Measurements from ENCODE around the gene NUAK2.

Gene NUAK2

DNA sequence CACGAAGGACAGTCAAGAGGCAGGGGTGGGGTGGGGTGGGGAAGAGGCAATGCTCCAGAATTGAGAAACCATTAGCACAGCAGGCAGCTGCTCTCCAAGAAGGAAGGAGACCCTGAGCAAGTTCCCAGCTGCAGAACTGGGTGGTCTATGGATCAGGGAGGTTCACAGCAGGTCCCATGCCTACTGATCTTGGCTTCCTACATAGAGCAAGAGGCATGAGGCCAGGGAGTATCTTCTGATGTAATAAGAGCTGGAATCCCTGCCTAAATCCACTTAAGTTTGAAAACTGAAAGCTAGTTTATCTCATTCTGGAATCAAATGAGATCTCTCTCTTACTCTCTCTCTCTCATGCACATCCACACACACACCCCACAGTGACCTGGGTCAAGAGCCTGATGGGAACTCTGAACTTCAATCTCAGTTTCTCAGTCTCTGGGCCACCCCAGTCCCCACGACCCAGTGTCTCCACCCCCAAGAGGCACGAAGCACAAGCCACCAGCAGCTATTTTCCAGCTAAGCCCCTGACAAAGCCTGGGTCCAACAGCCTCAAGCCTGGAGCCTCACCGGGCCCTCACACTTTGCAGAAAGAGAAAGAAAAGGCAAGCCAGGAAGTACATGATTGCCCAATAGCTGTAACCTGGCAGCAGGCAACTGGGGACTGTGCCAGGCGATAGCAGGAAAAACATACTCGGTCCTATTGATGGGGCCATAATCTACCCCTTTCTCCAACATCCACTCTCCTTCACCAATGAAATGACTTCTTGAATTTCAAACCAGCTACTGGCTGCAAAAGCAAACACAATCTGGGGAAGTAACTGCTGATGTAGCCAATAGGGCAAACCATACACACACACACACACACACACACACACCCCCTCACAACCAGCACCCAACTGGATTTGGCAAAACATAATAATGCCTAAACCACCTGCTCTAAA, 2.2 kb downstream of the NUAK2 start (continued):
- TF ChIP-seq ZNF2 (tag by site-specific recombination; IDR thresholded peaks at IDR 0.05) (no peak), SP2 (tag by site-specific recombination; IDR thresholded peaks at IDR 0.05) (peak; percentile 27; the same call in 1 of the 2 replicates), HOXC10 (CRISPR knock-in tag; IDR thresholded peaks at IDR 0.05) (no peak), ZNF518A (tag by site-specific recombination; conservative IDR thresholded peaks at IDR 0.05; ENCODE audit: low read depth) (no peak), ZNF670 (tag by site-specific recombination; IDR thresholded peaks at IDR 0.05; ENCODE audit: low read depth) (no peak), REPIN1 (tag by site-specific recombination; IDR thresholded peaks at IDR 0.05; ENCODE audit: low read depth) (no peak), ZNF677 (tag by site-specific recombination; IDR thresholded peaks at IDR 0.05) (no peak), ZNF555 (tag by site-specific recombination; conservative IDR thresholded peaks at IDR 0.05) (no peak), ZIC2 (tag by site-specific recombination; IDR thresholded peaks at IDR 0.05) (peak; percentile 70), ZBTB17 (tag by site-specific recombination; IDR thresholded peaks at IDR 0.05) (peak; percentile 56), ZNF501 (tag by site-specific recombination; IDR thresholded peaks at IDR 0.05) (no peak), PRDM2 (tag by site-specific recombination; IDR thresholded peaks at IDR 0.05; ENCODE audit: borderline replicate concordance) (no peak), ZNF623 (tag by site-specific recombination; IDR thresholded peaks at IDR 0.05) (no peak), ZNF544 (tag by site-specific recombination; IDR thresholded peaks at IDR 0.05) (no peak), ZNF274 (IDR thresholded peaks at IDR 0.05; ENCODE audit: low read length) (no peak), ZNF274 (tag by site-specific recombination; IDR thresholded peaks at IDR 0.05; ENCODE audit: borderline replicate concordance) (no peak), ZNF561 (tag by site-specific recombination; IDR thresholded peaks at IDR 0.05; ENCODE audit: borderline replicate concordance) (no peak), ZNF658 (tag by site-specific recombination; IDR thresholded peaks at IDR 0.05) (no peak), ZNF707 (tag by site-specific recombination; IDR thresholded peaks at IDR 0.05) (no peak), ZNF600 (tag by site-specific recombination; IDR thresholded peaks at IDR 0.05) (no peak), SCRT2 (tag by site-specific recombination; IDR thresholded peaks at IDR 0.05) (no peak), ZNF747 (tag by site-specific recombination; IDR thresholded peaks at IDR 0.05) (no peak), ZNF521 (tag by site-specific recombination; IDR thresholded peaks at IDR 0.05) (no peak), ZSCAN16 (tag by site-specific recombination; IDR thresholded peaks at IDR 0.05) (no peak), OVOL3 (tag by site-specific recombination; IDR thresholded peaks at IDR 0.05) (no peak)
- TF ChIP-seq, protein P1, sequence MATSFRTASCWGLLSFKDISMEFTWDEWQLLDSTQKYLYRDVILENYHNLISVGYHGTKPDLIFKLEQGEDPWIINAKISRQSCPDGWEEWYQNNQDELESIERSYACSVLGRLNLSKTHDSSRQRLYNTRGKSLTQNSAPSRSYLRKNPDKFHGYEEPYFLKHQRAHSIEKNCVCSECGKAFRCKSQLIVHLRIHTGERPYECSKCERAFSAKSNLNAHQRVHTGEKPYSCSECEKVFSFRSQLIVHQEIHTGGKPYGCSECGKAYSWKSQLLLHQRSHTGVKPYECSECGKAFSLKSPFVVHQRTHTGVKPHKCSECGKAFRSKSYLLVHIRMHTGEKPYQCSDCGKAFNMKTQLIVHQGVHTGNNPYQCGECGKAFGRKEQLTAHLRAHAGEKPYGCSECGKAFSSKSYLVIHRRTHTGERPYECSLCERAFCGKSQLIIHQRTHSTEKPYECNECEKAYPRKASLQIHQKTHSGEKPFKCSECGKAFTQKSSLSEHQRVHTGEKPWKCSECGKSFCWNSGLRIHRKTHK (tag by site-specific recombination; IDR thresholded peaks at IDR 0.05) = no peak
- TF ChIP-seq, protein P2, sequence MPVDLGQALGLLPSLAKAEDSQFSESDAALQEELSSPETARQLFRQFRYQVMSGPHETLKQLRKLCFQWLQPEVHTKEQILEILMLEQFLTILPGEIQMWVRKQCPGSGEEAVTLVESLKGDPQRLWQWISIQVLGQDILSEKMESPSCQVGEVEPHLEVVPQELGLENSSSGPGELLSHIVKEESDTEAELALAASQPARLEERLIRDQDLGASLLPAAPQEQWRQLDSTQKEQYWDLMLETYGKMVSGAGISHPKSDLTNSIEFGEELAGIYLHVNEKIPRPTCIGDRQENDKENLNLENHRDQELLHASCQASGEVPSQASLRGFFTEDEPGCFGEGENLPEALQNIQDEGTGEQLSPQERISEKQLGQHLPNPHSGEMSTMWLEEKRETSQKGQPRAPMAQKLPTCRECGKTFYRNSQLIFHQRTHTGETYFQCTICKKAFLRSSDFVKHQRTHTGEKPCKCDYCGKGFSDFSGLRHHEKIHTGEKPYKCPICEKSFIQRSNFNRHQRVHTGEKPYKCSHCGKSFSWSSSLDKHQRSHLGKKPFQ (tag by site-specific recombination; IDR thresholded peaks at IDR 0.05) = no peak
